ENCODE measurements around the gene HNRNPA1.
"Not testable (repeated sequence)": the region's sequence is repeated elsewhere in the genome, so short reads cannot be mapped to it uniquely, and the experiment has no call there.

The HNRNPA1 gene

GRCh38 chr12:54277823-54278276 is 2.7 kb upstream of the HNRNPA1 start:
- no peak for ATAC-seq
- TF ChIP-seq ZFP30 (CRISPR knock-in tag; IDR thresholded peaks at IDR 0.05) (no peak), PPARA (CRISPR knock-in tag; IDR thresholded peaks at IDR 0.05; ENCODE audit: borderline replicate concordance) (no peak), TOX (CRISPR knock-in tag; IDR thresholded peaks at IDR 0.05; ENCODE audit: borderline replicate concordance) (no peak), SNAI2 (CRISPR knock-in tag; IDR thresholded peaks at IDR 0.05) (no peak)

- no peak for ATAC-seq
- TF ChIP-seq GLIS3 (CRISPR knock-in tag; IDR thresholded peaks at IDR 0.05) (peak; percentile 86), ESRRG (CRISPR knock-in tag; IDR thresholded peaks at IDR 0.05) (0 out of 2 replicates have a peak, but pooled peaks have one; percentile 30), ZFP30 (CRISPR knock-in tag; IDR thresholded peaks at IDR 0.05) (no peak), ZC3H10 (CRISPR knock-in tag; IDR thresholded peaks at IDR 0.05) (no peak)
Observed at GRCh38 chr12:54279227-54279631, 1.3 kb upstream of the HNRNPA1 start.

DNA sequence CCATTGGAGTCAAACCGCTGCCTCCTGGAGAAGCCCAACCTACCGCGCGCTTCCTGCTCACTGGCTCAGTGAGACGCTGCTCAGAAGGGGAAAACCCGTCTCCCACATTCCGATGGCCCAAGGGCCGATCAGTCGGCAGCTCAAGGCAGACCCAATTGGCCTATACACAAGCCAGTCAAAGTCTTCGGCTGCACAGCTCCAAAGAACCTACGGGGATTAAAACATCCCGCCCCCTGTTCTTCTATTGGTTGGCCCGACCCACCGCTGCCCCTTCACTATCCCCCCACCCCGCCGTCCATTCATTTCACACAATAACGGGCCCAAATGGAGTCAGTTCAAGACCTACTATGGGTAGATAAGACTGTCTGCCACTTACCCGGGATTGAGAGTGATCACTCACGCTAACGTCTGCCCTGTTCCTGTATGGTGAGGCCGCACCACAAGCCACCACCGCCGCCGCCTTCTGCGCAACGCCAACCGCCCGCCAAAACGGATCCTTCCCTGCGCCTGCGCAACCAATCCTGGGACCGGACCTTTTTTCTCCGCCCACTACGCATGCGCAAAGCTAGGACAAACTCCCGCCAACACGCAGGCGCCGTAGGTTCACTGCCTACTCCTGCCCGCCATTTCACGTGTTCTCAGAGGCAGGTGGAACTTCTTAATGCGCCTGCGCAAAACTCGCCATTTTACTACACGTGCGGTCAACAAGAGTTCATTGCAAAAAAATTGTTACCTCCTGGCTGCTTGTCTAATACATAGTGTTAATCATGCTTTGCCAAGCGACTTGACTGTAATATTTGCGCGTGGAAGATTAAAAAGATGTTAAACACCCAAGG is 676 bp upstream of the HNRNPA1 start, which contains the start of gene CBX5:
CBX5 (minus strand) TSS at position 491 of the 836 bp plus-strand sequence. CDS start 22,472 bp downstream, outside the sequence.
- peak; percentile 93 for ATAC-seq
- TF ChIP-seq ISL1 (CRISPR knock-in tag; IDR thresholded peaks at IDR 0.05) (no peak), ZNF70 (CRISPR knock-in tag; IDR thresholded peaks at IDR 0.05) (no peak), ZC3H10 (CRISPR knock-in tag; IDR thresholded peaks at IDR 0.05) (no peak), CSRNP3 (CRISPR knock-in tag; IDR thresholded peaks at IDR 0.05) (no peak), BACH2 (CRISPR knock-in tag; IDR thresholded peaks at IDR 0.05; ENCODE audit: borderline replicate concordance) (no peak), GLIS3 (CRISPR knock-in tag; IDR thresholded peaks at IDR 0.05) (no peak), ZNF565 (CRISPR knock-in tag; conservative IDR thresholded peaks at IDR 0.05; ENCODE audit: low read depth) (no peak), ZFP30 (CRISPR knock-in tag; IDR thresholded peaks at IDR 0.05) (no peak), CREB5 (CRISPR knock-in tag; IDR thresholded peaks at IDR 0.05; ENCODE audit: low read depth) (no peak), ZNF8 (CRISPR knock-in tag; IDR thresholded peaks at IDR 0.05) (no peak), ARNTL (CRISPR knock-in tag; IDR thresholded peaks at IDR 0.05; ENCODE audit: borderline replicate concordance, low read depth) (no peak)
- TF ChIP-seq, protein P1, sequence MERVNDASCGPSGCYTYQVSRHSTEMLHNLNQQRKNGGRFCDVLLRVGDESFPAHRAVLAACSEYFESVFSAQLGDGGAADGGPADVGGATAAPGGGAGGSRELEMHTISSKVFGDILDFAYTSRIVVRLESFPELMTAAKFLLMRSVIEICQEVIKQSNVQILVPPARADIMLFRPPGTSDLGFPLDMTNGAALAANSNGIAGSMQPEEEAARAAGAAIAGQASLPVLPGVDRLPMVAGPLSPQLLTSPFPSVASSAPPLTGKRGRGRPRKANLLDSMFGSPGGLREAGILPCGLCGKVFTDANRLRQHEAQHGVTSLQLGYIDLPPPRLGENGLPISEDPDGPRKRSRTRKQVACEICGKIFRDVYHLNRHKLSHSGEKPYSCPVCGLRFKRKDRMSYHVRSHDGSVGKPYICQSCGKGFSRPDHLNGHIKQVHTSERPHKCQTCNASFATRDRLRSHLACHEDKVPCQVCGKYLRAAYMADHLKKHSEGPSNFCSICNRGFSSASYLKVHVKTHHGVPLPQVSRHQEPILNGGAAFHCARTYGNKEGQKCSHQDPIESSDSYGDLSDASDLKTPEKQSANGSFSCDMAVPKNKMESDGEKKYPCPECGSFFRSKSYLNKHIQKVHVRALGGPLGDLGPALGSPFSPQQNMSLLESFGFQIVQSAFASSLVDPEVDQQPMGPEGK (CRISPR knock-in tag; IDR thresholded peaks at IDR 0.05; ENCODE audit: borderline replicate concordance): no peak

GRCh38 chr12:54281261-54281638 is 724 bp downstream of the HNRNPA1 start:
- ATAC-seq: not testable (repeated sequence)

DNA sequence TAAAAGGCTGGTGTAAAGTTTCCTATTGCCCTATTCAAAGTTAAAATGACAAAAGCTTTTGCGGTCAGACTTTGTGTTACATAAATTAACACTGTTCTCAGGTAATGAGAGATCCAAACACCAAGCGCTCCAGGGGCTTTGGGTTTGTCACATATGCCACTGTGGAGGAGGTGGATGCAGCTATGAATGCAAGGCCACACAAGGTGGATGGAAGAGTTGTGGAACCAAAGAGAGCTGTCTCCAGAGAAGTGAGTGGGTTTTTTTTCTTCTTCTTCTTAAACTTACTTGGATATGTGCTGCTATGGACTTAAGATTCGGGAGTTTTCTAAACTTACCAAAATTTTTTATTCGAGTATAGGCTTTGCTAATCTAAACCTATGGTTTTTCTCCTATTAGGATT is 1.2 kb downstream of the HNRNPA1 start:
- TF ChIP-seq, protein P1 (CRISPR knock-in tag; IDR thresholded peaks at IDR 0.05; ENCODE audit: borderline replicate concordance): 0 out of 2 replicates have a peak, but pooled peaks have one; percentile 13

DNA sequence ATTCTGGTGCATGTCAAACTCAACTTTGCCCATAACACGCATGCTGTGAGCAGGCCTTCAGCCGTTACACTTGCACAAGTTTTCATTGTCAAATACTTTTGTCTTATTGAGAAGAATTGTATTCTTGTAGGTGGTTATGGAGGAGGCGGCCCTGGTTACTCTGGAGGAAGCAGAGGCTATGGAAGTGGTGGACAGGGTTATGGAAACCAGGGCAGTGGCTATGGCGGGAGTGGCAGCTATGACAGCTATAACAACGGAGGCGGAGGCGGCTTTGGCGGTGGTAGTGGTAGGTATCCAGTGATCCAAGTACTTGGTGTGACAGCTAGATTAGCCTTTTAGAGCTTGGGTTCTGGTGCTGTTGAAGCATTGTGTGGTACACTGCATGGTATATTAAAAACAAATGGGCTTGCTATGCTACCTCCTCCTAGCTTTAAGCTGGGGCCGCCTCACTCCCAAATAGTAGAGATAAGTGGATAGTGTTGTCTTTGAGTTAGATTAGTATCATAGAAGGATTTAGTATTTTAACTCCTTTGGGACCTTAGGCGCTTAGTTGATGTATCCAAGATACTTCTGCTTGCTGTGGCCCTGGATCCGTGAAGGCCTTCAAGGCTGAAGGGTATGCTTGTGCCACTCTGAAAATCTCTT is 2.5 kb downstream of the HNRNPA1 start:
- TF ChIP-seq, protein P2, sequence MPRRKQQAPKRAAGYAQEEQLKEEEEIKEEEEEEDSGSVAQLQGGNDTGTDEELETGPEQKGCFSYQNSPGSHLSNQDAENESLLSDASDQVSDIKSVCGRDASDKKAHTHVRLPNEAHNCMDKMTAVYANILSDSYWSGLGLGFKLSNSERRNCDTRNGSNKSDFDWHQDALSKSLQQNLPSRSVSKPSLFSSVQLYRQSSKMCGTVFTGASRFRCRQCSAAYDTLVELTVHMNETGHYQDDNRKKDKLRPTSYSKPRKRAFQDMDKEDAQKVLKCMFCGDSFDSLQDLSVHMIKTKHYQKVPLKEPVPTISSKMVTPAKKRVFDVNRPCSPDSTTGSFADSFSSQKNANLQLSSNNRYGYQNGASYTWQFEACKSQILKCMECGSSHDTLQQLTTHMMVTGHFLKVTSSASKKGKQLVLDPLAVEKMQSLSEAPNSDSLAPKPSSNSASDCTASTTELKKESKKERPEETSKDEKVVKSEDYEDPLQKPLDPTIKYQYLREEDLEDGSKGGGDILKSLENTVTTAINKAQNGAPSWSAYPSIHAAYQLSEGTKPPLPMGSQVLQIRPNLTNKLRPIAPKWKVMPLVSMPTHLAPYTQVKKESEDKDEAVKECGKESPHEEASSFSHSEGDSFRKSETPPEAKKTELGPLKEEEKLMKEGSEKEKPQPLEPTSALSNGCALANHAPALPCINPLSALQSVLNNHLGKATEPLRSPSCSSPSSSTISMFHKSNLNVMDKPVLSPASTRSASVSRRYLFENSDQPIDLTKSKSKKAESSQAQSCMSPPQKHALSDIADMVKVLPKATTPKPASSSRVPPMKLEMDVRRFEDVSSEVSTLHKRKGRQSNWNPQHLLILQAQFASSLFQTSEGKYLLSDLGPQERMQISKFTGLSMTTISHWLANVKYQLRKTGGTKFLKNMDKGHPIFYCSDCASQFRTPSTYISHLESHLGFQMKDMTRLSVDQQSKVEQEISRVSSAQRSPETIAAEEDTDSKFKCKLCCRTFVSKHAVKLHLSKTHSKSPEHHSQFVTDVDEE (CRISPR knock-in tag; IDR thresholded peaks at IDR 0.05): no peak
- TF ChIP-seq ZFP3 (CRISPR knock-in tag; IDR thresholded peaks at IDR 0.05) (no peak), CSRNP3 (CRISPR knock-in tag; IDR thresholded peaks at IDR 0.05) (no peak), TOX (CRISPR knock-in tag; IDR thresholded peaks at IDR 0.05; ENCODE audit: borderline replicate concordance) (no peak), ZNF565 (CRISPR knock-in tag; conservative IDR thresholded peaks at IDR 0.05; ENCODE audit: low read depth) (no peak), SNAI2 (CRISPR knock-in tag; IDR thresholded peaks at IDR 0.05) (no peak), ESRRG (CRISPR knock-in tag; IDR thresholded peaks at IDR 0.05) (peak; percentile 13; the same call in 1 of the 2 replicates), GLIS3 (CRISPR knock-in tag; IDR thresholded peaks at IDR 0.05) (no peak; the same call in 1 of the 2 replicates), ZFP30 (CRISPR knock-in tag; IDR thresholded peaks at IDR 0.05) (no peak)
- ATAC-seq: no peak

More for the DNA sequence above, 1.2 kb downstream of the HNRNPA1 start:
- not testable (repeated sequence) for ATAC-seq

All from SK-N-SH treated with all-trans-retinoic acid at 6 μM for 48 hours (cell line).